HepG2 (cell line): ENCODE data around the gene RILP. TPM values are rescaled to one million over a fixed set of nuclear protein-coding genes. Genes with fewer than 3 reads are reported as not detected.

ENCODE experiments used
- CCAR2 ChIP-seq: fragments of 200-400 bp; formaldehyde crosslinking; optimal IDR thresholded peaks from 2 replicates; pipeline ENCODE3; 2018; ENCODE audit warnings: low read depth, mild to moderate bottlenecking, low read length, moderate library complexity
- ELF4 ChIP-seq: sonication (generic); formaldehyde crosslinking; IDR thresholded peaks from 2 replicates; pipeline ENCODE4 v1.5.0; 2020; ENCODE audit warnings: missing genetic modification reagents, mild to moderate bottlenecking, moderate library complexity, borderline replicate concordance
- GFI1 ChIP-seq: sonication (generic); formaldehyde crosslinking; IDR thresholded peaks from 2 replicates; pipeline ENCODE4 v1.5.0; 2020; ENCODE audit warnings: missing genetic modification reagents, mild to moderate bottlenecking, borderline replicate concordance
- HNF4A ChIP-seq: sonication (generic); formaldehyde crosslinking; IDR thresholded peaks from 2 replicates; pipeline ENCODE4 v1.4.0; 2020; ENCODE audit warnings: missing genetic modification reagents
- JARID2 ChIP-seq: sonication (generic); formaldehyde crosslinking; IDR thresholded peaks from 2 replicates; pipeline ENCODE4 v1.8.1; 2023; ENCODE audit warnings: missing genetic modification reagents, inconsistent platforms; ENCODE audit not compliant: insufficient replicate concordance
- JUN ChIP-seq: sonication (generic); formaldehyde crosslinking; IDR thresholded peaks from 2 replicates; pipeline ENCODE4 v1.4.0; 2020; ENCODE audit warnings: mild to moderate bottlenecking, missing genetic modification reagents
- KLF12 ChIP-seq: sonication (generic); formaldehyde crosslinking; IDR thresholded peaks from 2 replicates; pipeline ENCODE4 v1.4.0; 2020; ENCODE audit warnings: missing genetic modification reagents, borderline replicate concordance
- NFIC ChIP-seq: IDR thresholded peaks from 2 replicates; pipeline ENCODE4 v1.6.1; 2012; ENCODE audit warnings: mild to moderate bottlenecking, low read length, inconsistent platforms
- RFX5 ChIP-seq: IDR thresholded peaks from 2 replicates; pipeline ENCODE4 v1.6.1; 2011; ENCODE audit warnings: low read depth, low read length, improper control_type of control experiment
- SP140L ChIP-seq: sonication (generic); formaldehyde crosslinking; IDR thresholded peaks from 2 replicates; pipeline ENCODE4 v1.4.0; 2020; ENCODE audit warnings: missing genetic modification reagents, borderline replicate concordance
- SRSF1 ChIP-seq: fragments of 200-400 bp; formaldehyde crosslinking; optimal IDR thresholded peaks from 2 replicates; pipeline ENCODE3; 2017; ENCODE audit warnings: mild to moderate bottlenecking, low read depth, low read length, moderate library complexity
- TP53 ChIP-seq: sonication (generic); formaldehyde crosslinking; conservative IDR thresholded peaks from 2 replicates; pipeline ENCODE4 v1.4.0; 2020; ENCODE audit warnings: missing genetic modification reagents
- U2AF1 ChIP-seq: fragments of 200-400 bp; formaldehyde crosslinking; optimal IDR thresholded peaks from 2 replicates; pipeline ENCODE3; 2017; ENCODE audit warnings: mild to moderate bottlenecking, low read depth, low read length
- ZFP1 ChIP-seq: IDR thresholded peaks from 2 replicates; pipeline ENCODE4 v1.6.1; 2016
- ZFP36L2 ChIP-seq: sonication (generic); formaldehyde crosslinking; IDR thresholded peaks from 2 replicates; pipeline ENCODE4 v1.4.0; 2020; ENCODE audit warnings: missing genetic modification reagents
- ZNF3 ChIP-seq: IDR thresholded peaks from 2 replicates; pipeline ENCODE4 v1.7.0; 2017; ENCODE audit warnings: inconsistent platforms
- ZNF329 ChIP-seq: sonication (generic); formaldehyde crosslinking; IDR thresholded peaks from 2 replicates; pipeline ENCODE4 v1.9.0; 2021; ENCODE audit warnings: low read depth, mild to moderate bottlenecking, missing genetic modification reagents
- ZNF713 ChIP-seq: sonication (generic); formaldehyde crosslinking; IDR thresholded peaks from 2 replicates; pipeline ENCODE4 v1.4.0; 2020; ENCODE audit warnings: mild to moderate bottlenecking, missing genetic modification reagents
- ZNF747 ChIP-seq: sonication (generic); formaldehyde crosslinking; IDR thresholded peaks from 2 replicates; pipeline ENCODE4 v1.8.1; 2023; ENCODE audit warnings: missing genetic modification reagents, mild to moderate bottlenecking, borderline replicate concordance
- ZNF766 ChIP-seq: sonication (generic); formaldehyde crosslinking; IDR thresholded peaks from 2 replicates; pipeline ENCODE4 v1.5.0; 2020; ENCODE audit warnings: missing genetic modification reagents, borderline replicate concordance
- ZNF83 ChIP-seq: sonication (generic); formaldehyde crosslinking; IDR thresholded peaks from 2 replicates; pipeline ENCODE4 v1.4.0; 2020; ENCODE audit warnings: missing genetic modification reagents, mild to moderate bottlenecking, borderline replicate concordance
- ZSCAN20 ChIP-seq: sonication (generic); formaldehyde crosslinking; IDR thresholded peaks from 2 replicates; pipeline ENCODE4 v1.4.0; 2020; ENCODE audit warnings: missing genetic modification reagents, mild to moderate bottlenecking, borderline replicate concordance
- polyA plus RNA-seq, 8 experiments: library from polyadenylated mRNA; depleted of rRNA in 3 of 8; stranded (reverse) in 7 of 8; unstranded in 1 of 8; fragments of >200 nt; fragmentation: Illumina TruSeq in 4 of 8; extraction: Trizol in 4 of 8; gene quantifications; 2 replicates each; pipeline versions ENCODE4 v1.2.1 to v1.2.3, GENCODE V29; 2011 to 2016; ENCODE audit warnings: low read depth in 4 of 8, missing spikeins in 1 of 8, mixed read lengths in 1 of 8; ENCODE audit not compliant: insufficient read depth in 1 of 8
- total RNA-seq, 5 experiments: library from RNA; depleted of rRNA; stranded (reverse); fragments of >200 nt; fragmentation: Illumina TruSeq; extraction: Trizol; gene quantifications; 2 replicates each; pipeline ENCODE4 v1.2.3, GENCODE V29; 2016; ENCODE audit warnings: low read depth in 1 of 5
- TF ChIP-seq, protein P1 (sequence below): sonication (generic); formaldehyde crosslinking; IDR thresholded peaks from 2 replicates; pipeline ENCODE4 v1.9.0; 2021; ENCODE audit warnings: missing genetic modification reagents, mild to moderate bottlenecking, borderline replicate concordance
- TF ChIP-seq, protein P2 (sequence below): IDR thresholded peaks from 2 replicates; pipeline ENCODE4 v1.6.1; 2016; ENCODE audit warnings: mild to moderate bottlenecking
- TF ChIP-seq, protein P3 (sequence below): sonication (generic); formaldehyde crosslinking; IDR thresholded peaks from 2 replicates; pipeline ENCODE4 v1.4.0; 2020; ENCODE audit warnings: missing genetic modification reagents
- TF ChIP-seq, protein P4 (sequence below): IDR thresholded peaks from 2 replicates; pipeline ENCODE4 v1.6.1; 2016; ENCODE audit warnings: missing compliant biosample characterization, missing genetic modification reagents, borderline replicate concordance

The RILP gene
- total and polyA plus RNA-seq, 2 of the 13 experiments (the other 11 are each of a cell fraction or from before 2014, with no cell fraction given): 6.6 to 8.1 TPM

DNA sequence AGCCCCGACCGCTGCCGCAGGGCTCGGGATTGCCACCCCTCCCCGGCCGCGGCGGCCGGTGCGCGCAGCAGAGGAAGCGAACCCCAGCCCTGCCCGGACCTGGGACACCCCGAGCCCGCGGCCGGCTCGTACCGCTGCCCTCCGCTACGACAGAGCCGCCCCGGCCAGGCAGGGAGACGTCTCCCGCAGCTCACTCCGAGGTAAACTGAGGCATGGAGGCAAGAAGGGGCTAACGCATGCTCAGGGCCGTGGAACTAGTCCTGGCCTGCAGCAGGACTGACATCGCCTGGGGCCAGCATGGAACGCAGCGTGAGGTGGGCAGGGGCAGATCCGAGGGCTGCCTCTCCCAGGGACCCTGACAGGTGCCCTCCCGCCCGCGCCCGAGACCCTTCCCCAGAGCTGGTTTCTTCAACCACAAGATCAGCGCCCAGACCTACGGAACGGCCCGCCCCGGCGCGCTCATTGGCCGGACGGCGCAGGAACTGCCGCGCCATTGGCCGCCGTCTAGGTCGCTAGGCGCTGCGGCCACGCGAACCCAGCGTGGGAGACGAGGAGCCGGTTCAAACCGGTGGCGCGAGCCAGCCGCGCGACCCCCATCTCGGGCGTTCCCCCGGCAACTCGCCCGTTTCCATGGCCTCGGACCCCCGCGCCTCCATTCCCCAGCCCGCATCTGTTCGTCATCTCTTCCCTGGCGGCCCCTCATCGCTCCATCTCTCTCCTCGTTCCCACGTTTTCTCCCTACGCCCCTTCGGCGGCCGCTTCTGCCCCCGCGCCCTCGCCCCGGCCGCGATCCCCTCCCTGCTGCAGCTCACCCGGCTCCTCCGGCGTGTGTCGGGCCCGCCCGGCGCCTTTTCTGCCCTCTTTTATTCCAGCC lies 21.4 kb downstream of the RILP start, which contains the start of gene SLC43A2 (continued):
- TF ChIP-seq, protein P1, sequence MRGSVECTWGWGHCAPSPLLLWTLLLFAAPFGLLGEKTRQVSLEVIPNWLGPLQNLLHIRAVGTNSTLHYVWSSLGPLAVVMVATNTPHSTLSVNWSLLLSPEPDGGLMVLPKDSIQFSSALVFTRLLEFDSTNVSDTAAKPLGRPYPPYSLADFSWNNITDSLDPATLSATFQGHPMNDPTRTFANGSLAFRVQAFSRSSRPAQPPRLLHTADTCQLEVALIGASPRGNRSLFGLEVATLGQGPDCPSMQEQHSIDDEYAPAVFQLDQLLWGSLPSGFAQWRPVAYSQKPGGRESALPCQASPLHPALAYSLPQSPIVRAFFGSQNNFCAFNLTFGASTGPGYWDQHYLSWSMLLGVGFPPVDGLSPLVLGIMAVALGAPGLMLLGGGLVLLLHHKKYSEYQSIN: no peak
- TF ChIP-seq, protein P2, sequence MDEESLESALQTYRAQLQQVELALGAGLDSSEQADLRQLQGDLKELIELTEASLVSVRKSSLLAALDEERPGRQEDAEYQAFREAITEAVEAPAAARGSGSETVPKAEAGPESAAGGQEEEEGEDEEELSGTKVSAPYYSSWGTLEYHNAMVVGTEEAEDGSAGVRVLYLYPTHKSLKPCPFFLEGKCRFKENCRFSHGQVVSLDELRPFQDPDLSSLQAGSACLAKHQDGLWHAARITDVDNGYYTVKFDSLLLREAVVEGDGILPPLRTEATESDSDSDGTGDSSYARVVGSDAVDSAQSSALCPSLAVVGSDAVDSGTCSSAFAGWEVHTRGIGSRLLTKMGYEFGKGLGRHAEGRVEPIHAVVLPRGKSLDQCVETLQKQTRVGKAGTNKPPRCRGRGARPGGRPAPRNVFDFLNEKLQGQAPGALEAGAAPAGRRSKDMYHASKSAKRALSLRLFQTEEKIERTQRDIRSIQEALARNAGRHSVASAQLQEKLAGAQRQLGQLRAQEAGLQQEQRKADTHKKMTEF: no peak; the same call in 1 of the 2 replicates
- TF ChIP-seq SRSF1 (no peak), ELF4 (CRISPR knock-in tag) (no peak), TP53 (CRISPR knock-in tag) (no peak), SP140L (CRISPR knock-in tag) (0 out of 2 replicates have a peak, but pooled peaks have one; percentile 21), ZSCAN20 (CRISPR knock-in tag) (no peak), HNF4A (CRISPR knock-in tag) (no peak), GFI1 (CRISPR knock-in tag) (0 out of 2 replicates have a peak, but pooled peaks have one; percentile 23), ZNF83 (CRISPR knock-in tag) (no peak), JARID2 (CRISPR knock-in tag) (no peak), ZFP1 (CRISPR knock-in tag) (no peak), U2AF1 (no peak), ZNF747 (CRISPR knock-in tag) (no peak), ZNF329 (no peak; the same call in 1 of the 2 replicates), RFX5 (no peak), ZFP36L2 (CRISPR knock-in tag) (no peak), NFIC (no peak), CCAR2 (no peak), ZNF713 (CRISPR knock-in tag) (no peak), JUN (no peak), ZNF766 (CRISPR knock-in tag) (no peak), KLF12 (no peak), ZNF3 (no peak)
- TF ChIP-seq, protein P3, sequence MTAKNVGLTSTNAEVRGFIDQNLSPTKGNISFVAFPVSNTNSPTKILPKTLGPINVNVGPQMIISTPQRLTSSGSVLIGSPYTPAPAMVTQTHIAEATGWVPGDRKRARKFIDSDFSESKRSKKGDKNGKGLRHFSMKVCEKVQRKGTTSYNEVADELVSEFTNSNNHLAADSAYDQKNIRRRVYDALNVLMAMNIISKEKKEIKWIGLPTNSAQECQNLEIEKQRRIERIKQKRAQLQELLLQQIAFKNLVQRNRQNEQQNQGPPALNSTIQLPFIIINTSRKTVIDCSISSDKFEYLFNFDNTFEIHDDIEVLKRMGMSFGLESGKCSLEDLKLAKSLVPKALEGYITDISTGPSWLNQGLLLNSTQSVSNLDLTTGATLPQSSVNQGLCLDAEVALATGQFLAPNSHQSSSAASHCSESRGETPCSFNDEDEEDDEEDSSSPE: no peak; the same call in none of the 2 replicates
- TF ChIP-seq, protein P4, sequence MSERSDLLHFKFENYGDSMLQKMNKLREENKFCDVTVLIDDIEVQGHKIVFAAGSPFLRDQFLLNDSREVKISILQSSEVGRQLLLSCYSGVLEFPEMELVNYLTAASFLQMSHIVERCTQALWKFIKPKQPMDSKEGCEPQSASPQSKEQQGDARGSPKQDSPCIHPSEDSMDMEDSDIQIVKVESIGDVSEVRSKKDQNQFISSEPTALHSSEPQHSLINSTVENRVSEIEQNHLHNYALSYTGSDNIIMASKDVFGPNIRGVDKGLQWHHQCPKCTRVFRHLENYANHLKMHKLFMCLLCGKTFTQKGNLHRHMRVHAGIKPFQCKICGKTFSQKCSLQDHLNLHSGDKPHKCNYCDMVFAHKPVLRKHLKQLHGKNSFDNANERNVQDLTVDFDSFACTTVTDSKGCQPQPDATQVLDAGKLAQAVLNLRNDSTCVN: no peak
